Peyer's patch (tissue), 4 donors: Measurements from ENCODE around the gene NOC4L. TPM values are rescaled to one million over a fixed set of nuclear protein-coding genes. Genes with fewer than 3 reads are reported as not detected.

Source experiments
- DNase-seq, 3 donors: peaks; one replicate each; pipeline ENCODE4 v3.0.0-alpha.2; 2017 to 2019
- H3K27ac ChIP-seq, 4 donors: fragments of 200-600 bp; sonication (generic); one replicate each; pipeline ENCODE4 v1.5.1; 2016 to 2019
- H3K27me3 ChIP-seq, 2 donors: fragments of 200-600 bp; sonication (generic); one replicate each; pipeline ENCODE4 v1.5.1; 2019
- H3K36me3 ChIP-seq, 3 donors: fragments of 200-600 bp; sonication (generic); one replicate each; pipeline ENCODE4 v1.5.1; 2016 to 2019
- H3K4me1 ChIP-seq, 4 donors: fragments of 200-600 bp; sonication (generic); one replicate each; pipeline ENCODE4 v1.5.1; 2016 to 2019
- H3K4me3 ChIP-seq, 4 donors: fragments of 200-600 bp; sonication (generic); 1 replicate in 3 of 4; 2 replicates in 1 of 4; pipeline ENCODE4 v1.5.1; 2016 to 2019; ENCODE audit warnings: mild to moderate bottlenecking in 1 of 4
- H3K9me3 ChIP-seq, 4 donors: fragments of 200-600 bp; sonication (generic); one replicate each; pipeline ENCODE4 v1.5.1; 2016 to 2019; ENCODE audit warnings: mild to moderate bottlenecking in 1 of 4
- POLR2A ChIP-seq, 2 donors: fragments of 450-650 bp; IDR thresholded peaks; one replicate each; pipeline ENCODE4 v1.5.1; 2017; ENCODE audit warnings: antibody characterized with exemption in 2 of 2, mild to moderate bottlenecking in 2 of 2, moderate library complexity in 2 of 2
- small RNA-seq, 2 donors: library from RNA; depleted of rRNA; stranded (forward); fragments of <200 nt; gene quantifications; one replicate each; pipeline ENCODE3, GENCODE V24; 2016
- total RNA-seq, 4 donors: library from RNA; depleted of rRNA; stranded (reverse); fragments of >200 nt; gene quantifications; one replicate each; pipeline ENCODE4 v1.1.0, GENCODE V29; 2016
- TF ChIP-seq, protein P1 (sequence below), 6 experiments: fragments of 450-650 bp in 4 of 6; fragments of 200-600 bp in 2 of 6; sonication (generic) in 1 of 6; IDR thresholded peaks; one replicate each; pipeline ENCODE4 v1.5.1; 2017 to 2019; ENCODE audit warnings: antibody characterized with exemption in 6 of 6, mild to moderate bottlenecking in 3 of 6, moderate library complexity in 1 of 6

NOC4L gene
- total RNA-seq, 4 donors from 2014 or later = 8.9 to 47.0 (median 12.2) TPM

DNA sequence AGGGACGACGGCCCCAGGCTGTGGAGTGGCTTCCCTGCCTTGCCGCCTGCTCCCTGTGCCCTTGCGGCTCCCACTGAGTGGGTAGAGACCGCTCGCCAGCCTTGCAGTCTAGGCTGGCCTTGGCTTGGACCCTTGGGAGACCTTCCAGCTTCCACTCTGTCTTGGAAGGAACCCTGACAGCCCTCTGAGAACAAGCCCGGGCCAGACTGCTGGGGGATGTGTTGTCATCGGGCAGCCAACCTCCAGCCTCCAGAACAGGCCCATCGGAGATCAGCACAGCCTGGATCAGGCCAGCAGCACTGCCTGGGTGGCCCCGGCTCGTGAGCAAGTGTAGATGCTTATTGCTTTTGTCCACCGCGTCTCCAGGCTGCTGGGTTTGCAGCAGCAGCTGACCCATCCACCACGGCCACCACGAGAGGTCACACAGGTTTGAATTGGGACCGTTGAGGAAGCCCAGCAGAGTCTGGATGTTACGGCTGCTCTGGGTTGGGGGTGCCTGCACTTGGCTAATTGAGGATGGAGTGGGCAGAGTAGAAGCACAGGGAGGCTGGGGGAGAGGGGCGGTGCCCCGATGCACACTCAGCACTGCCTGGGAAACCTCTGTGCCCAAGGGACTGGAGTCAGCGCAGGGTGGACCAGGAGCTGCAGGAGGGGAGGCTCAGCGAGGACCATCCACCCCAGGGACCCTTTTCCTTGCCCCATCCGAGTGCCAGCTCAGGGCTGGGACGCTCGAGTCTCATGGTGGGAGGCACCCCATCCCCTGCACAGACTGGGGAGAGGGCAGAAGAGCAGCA is 55.5 kb downstream of the NOC4L start:
- TF ChIP-seq, protein P1, sequence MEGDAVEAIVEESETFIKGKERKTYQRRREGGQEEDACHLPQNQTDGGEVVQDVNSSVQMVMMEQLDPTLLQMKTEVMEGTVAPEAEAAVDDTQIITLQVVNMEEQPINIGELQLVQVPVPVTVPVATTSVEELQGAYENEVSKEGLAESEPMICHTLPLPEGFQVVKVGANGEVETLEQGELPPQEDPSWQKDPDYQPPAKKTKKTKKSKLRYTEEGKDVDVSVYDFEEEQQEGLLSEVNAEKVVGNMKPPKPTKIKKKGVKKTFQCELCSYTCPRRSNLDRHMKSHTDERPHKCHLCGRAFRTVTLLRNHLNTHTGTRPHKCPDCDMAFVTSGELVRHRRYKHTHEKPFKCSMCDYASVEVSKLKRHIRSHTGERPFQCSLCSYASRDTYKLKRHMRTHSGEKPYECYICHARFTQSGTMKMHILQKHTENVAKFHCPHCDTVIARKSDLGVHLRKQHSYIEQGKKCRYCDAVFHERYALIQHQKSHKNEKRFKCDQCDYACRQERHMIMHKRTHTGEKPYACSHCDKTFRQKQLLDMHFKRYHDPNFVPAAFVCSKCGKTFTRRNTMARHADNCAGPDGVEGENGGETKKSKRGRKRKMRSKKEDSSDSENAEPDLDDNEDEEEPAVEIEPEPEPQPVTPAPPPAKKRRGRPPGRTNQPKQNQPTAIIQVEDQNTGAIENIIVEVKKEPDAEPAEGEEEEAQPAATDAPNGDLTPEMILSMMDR (IDR thresholded peaks at IDR 0.05) = no peak
- TF ChIP-seq POLR2A (IDR thresholded peaks at IDR 0.05) = no peak
- Histone ChIP-seq H3K9me3 (no peaks in the 10 kb centered on the region), H3K27me3 (peaks cover 0 to under 1% of the 10 kb centered on the region in 2 donors), H3K4me3 (no peak overlapping the region), H3K27ac (no peak overlapping the region), H3K4me1 (peaks cover 0 to 2% (median 0%) of the 10 kb centered on the region in 4 donors), H3K36me3 (no peaks in the 10 kb centered on the region)
- DNase-seq = no peak

DNA sequence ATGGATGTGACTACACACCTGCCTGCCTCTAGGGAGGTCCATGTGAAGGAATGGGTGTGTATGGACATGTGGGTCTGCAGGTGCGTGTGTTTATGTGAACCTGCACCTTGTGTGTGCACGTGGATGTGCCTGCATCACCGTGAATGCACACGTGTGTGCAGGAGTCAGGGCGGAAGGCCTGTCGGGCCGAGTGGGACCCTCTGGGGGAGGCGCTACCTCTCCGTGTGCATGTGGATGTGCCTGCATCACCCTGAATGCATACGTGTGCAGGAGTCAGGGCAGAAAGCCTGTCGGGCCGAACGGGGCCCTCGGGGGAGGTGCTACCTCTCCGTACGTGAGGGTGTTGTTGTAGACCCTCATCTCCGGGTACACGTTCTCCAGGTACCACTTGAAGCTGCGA is 56.5 kb downstream of the NOC4L start:
- Histone ChIP-seq H3K36me3 (no peaks in the 10 kb centered on the region), H3K27me3 (peaks cover 0 to 8% of the 10 kb centered on the region in 2 donors), H3K9me3 (no peaks in the 10 kb centered on the region), H3K27ac (no peak overlapping the region), H3K4me1 (peaks cover 0 to 13% (median 0%) of the 10 kb centered on the region in 4 donors), H3K4me3 (no peak overlapping the region)
- TF ChIP-seq POLR2A (IDR thresholded peaks at IDR 0.05) = no peak
- TF ChIP-seq, protein P1 (IDR thresholded peaks at IDR 0.05) = no peak
- no peak for DNase-seq

DNA sequence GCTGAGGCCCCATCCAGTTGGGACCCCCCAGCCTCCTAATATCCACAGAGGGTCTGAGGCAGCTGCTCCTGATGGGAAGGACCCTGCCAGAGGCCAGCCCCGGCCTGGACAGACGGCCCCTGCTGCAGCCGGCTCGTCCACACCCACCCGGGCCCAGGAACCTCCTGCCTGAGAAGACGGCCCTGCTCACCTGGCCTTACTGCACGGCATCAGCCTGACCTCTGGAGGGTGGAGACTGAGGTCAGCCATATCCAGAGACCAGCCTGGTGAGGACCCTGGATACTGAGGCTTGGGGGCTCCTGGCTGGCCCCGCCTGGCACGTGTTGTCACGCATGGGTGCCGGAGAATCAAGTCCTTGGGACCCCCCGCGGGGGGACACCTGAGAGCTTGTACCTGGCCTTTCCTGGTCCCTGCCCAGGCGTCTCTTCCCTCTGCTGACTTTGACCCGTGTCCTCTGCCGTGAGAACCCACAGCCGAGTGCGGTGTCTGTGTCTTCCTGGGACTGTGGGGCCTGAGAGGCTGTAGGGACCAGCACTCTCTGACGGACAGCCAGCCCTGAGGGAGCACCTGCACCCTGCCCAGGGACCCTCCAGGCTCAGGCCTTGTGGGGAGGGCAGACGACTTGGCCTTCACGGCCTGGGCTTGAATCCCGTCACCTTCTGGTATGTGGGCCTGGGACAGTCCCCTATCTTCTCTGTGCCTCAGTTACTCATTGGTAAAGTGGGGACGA is 57.3 kb downstream of the NOC4L start:
- TF ChIP-seq, protein P1 (IDR thresholded peaks at IDR 0.05) = no peak
- TF ChIP-seq POLR2A (IDR thresholded peaks at IDR 0.05) = no peak
- Histone ChIP-seq H3K27me3 (peaks cover 0 to 8% of the 10 kb centered on the region in 2 donors), H3K4me3 (no peak overlapping the region), H3K4me1 (peaks cover 0 to 13% (median 0%) of the 10 kb centered on the region in 4 donors), H3K9me3 (no peaks in the 10 kb centered on the region), H3K27ac (no peak overlapping the region), H3K36me3 (no peaks in the 10 kb centered on the region)
- DNase-seq = no peak

Small RNA genes lying within 50 kb of the gene (small RNA-seq; reads per million reads assigned to genes)
- 0 reads per million in 2 donors for gene AC138466.3

Other genes starting within 250 kb of the NOC4L start
- 10 to 100 TPM; 25.2 to 54.1 (median 38.8) TPM for gene ULK1, start 249.8 kb upstream of the NOC4L start, total RNA-seq
- 10 to 100 TPM in 3 of 4 donors, 1 to 10 TPM in 1; 8.8 to 46.5 (median 31.8) TPM for gene PUS1, start 215.2 kb upstream of the NOC4L start, total RNA-seq
- gene EP400, start 194.5 kb upstream of the NOC4L start, total RNA-seq = 10 to 100 TPM; 22.1 to 60.2 (median 49.2) TPM
- 10 to 100 TPM; 18.7 to 78.4 (median 32.2) TPM for gene DDX51, start 138 bp upstream of the NOC4L start, total RNA-seq
- gene GALNT9, start 185.1 kb downstream of the NOC4L start, total RNA-seq = not detected